RPMI8226 (cell line): ENCODE measurements around the gene SLC6A12.

Source experiments
- DNase-seq: peaks from one replicate; pipeline ENCODE4 v3.0.0-alpha.2; 2015

The SLC6A12 gene

GRCh38 chr12:212715-213526 lies 1.0 kb downstream of the SLC6A12 start:
- peak; percentile 76 for DNase-seq

GRCh38 chr12:212415-212714 lies 1.6 kb downstream of the SLC6A12 start:
- DNase-seq, result no peak

- DNase-seq, result no peak
These were observed 2.1 kb downstream of the SLC6A12 start for GRCh38 chr12:211639-212414.

GRCh38 chr12:211142-211465 lies 2.9 kb downstream of the SLC6A12 start:
- DNase-seq, result no peak

GRCh38 chr12:210277-211141 lies 3.4 kb downstream of the SLC6A12 start:
- no peak for DNase-seq

- no peak for DNase-seq
These were observed 4.1 kb downstream of the SLC6A12 start for GRCh38 chr12:209851-210250.

GRCh38 chr12:209246-209645 lies 4.7 kb downstream of the SLC6A12 start:
- DNase-seq, result no peak

- DNase-seq, result no peak
These were observed 5.1 kb downstream of the SLC6A12 start for GRCh38 chr12:208813-209212.

- DNase-seq, result no peak
These were observed 6.2 kb downstream of the SLC6A12 start for GRCh38 chr12:207804-208203.

- no peak for DNase-seq
These were observed 7.1 kb downstream of the SLC6A12 start for GRCh38 chr12:206746-207440.

- no peak for DNase-seq
These were observed 8.9 kb downstream of the SLC6A12 start for GRCh38 chr12:205026-205425.

- no peak for DNase-seq
These were observed 9.7 kb downstream of the SLC6A12 start for GRCh38 chr12:204261-204678.

- DNase-seq, result no peak
These were observed 10.3 kb downstream of the SLC6A12 start for GRCh38 chr12:203462-204260.

GRCh38 chr12:203074-203461 lies 10.9 kb downstream of the SLC6A12 start:
- DNase-seq, result no peak

GRCh38 chr12:202081-202731 lies 11.8 kb downstream of the SLC6A12 start:
- no peak for DNase-seq

GRCh38 chr12:201361-201760 lies 12.6 kb downstream of the SLC6A12 start:
- no peak for DNase-seq

- no peak for DNase-seq
These were observed 15.3 kb downstream of the SLC6A12 start for GRCh38 chr12:198705-199104.

- no peak for DNase-seq
These were observed 15.9 kb downstream of the SLC6A12 start for GRCh38 chr12:197911-198695.

- DNase-seq, result no peak
These were observed 16.6 kb downstream of the SLC6A12 start for GRCh38 chr12:197347-197746.

GRCh38 chr12:196436-196835 lies 17.5 kb downstream of the SLC6A12 start:
- no peak for DNase-seq

- DNase-seq, result no peak
These were observed 18.0 kb downstream of the SLC6A12 start for GRCh38 chr12:195951-196350.
